Vagina (tissue), 2 donors: ENCODE measurements around the gene SYT2. TPM values are rescaled to one million over a fixed set of nuclear protein-coding genes. Genes with fewer than 3 reads are reported as not detected.

ENCODE experiments used
- DNase-seq, 2 donors: peaks; one replicate each; pipeline ENCODE4 v3.0.0-alpha.2; 2017; ENCODE audit errors: extremely low spot score in 2 of 2
- H3K27ac ChIP-seq: fragments of 200-600 bp; sonication (generic); one replicate; pipeline ENCODE4 v1.5.1; 2019
- H3K27me3 ChIP-seq: fragments of 200-600 bp; sonication (generic); one replicate; pipeline ENCODE4 v1.5.1; 2019
- H3K36me3 ChIP-seq, 2 donors: fragments of 200-600 bp; sonication (generic); one replicate each; pipeline ENCODE4 v1.5.1; 2017 to 2019
- H3K4me1 ChIP-seq: fragments of 200-600 bp; sonication (generic); one replicate; pipeline ENCODE4 v1.5.1; 2019
- H3K4me3 ChIP-seq, 2 donors: fragments of 200-600 bp; sonication (generic); 1 replicate in 1 of 2; 2 replicates in 1 of 2; pipeline ENCODE4 v1.5.1; 2016 to 2019
- H3K9me3 ChIP-seq: fragments of 200-600 bp; sonication (generic); one replicate; pipeline ENCODE4 v1.5.1; 2019
- CTCF ChIP-seq, 3 experiments: fragments of 450-650 bp in 2 of 3; fragments of 200-600 bp in 1 of 3; sonication (generic) in 1 of 3; IDR thresholded peaks; one replicate each; pipeline ENCODE4 v1.5.1; 2017 to 2019; ENCODE audit warnings: antibody characterized with exemption in 3 of 3, mild to moderate bottlenecking in 2 of 3, moderate library complexity in 2 of 3
- POLR2A ChIP-seq, 2 donors: fragments of 450-650 bp; IDR thresholded peaks; one replicate each; pipeline ENCODE4 v1.6.1; 2017; ENCODE audit warnings: antibody characterized with exemption in 2 of 2, mild to moderate bottlenecking in 2 of 2, moderate library complexity in 2 of 2
- POLR2AphosphoS5 ChIP-seq, 2 donors: sonication (generic); formaldehyde crosslinking; IDR thresholded peaks; one replicate each; pipeline ENCODE4 v1.9.0; 2017; ENCODE audit warnings: antibody characterized with exemption in 2 of 2, mild to moderate bottlenecking in 2 of 2, low read depth in 1 of 2; ENCODE audit not compliant: insufficient read depth in 1 of 2
- intact Hi-C: fragments of 100-400 bp; cut with DNase I; formaldehyde crosslinking; loops from one replicate; pipeline ENCODE4 v1.15.1; 2023
- total RNA-seq: library from RNA; depleted of rRNA; stranded (reverse); fragments of >200 nt; gene quantifications from one replicate; pipeline ENCODE4 v1.2.3, GENCODE V29; 2016

SYT2 gene
- total RNA-seq, 1 donor from 2014 or later, result not detected

GRCh38 chr1:202592146-202592545, 118.1 kb downstream of the SYT2 start:
- no peak for DNase-seq
- intact Hi-C loops, result loop anchor here (10.0 kb wide), 2 partner anchors 97 to 227 kb away; no protein-coding TSS in a partner anchor
- TF ChIP-seq POLR2AphosphoS5 (IDR thresholded peaks at IDR 0.05; ENCODE audit: insufficient read depth in 1 of 2, low read depth in 1 of 2), result no peak
- no peak for TF ChIP-seq POLR2A (IDR thresholded peaks at IDR 0.05)
- TF ChIP-seq CTCF (IDR thresholded peaks at IDR 0.05), result no peak
- Histone ChIP-seq H3K27me3 (no peaks in the 10 kb centered on the region), H3K4me3 (no peak overlapping the region), H3K27ac (no peak overlapping the region), H3K36me3 (no peaks in the 10 kb centered on the region), H3K4me1 (peaks cover 40% of the 10 kb centered on the region), H3K9me3 (no peaks in the 10 kb centered on the region)

- no peak for DNase-seq
- H3K36me3 ChIP-seq, result no peaks in the 10 kb centered on the region
- no peak overlapping the region for H3K27ac ChIP-seq
- peaks cover 46% of the 10 kb centered on the region for H3K4me1 ChIP-seq
- no peaks in the 10 kb centered on the region for H3K27me3 ChIP-seq
- no peaks in the 10 kb centered on the region for H3K9me3 ChIP-seq
- intact Hi-C loops, result loop anchor here (10.0 kb wide), 2 partner anchors 97 to 227 kb away; no protein-coding TSS in a partner anchor
- TF ChIP-seq CTCF (IDR thresholded peaks at IDR 0.05) (no peak), POLR2AphosphoS5 (IDR thresholded peaks at IDR 0.05; ENCODE audit: insufficient read depth in 1 of 2, low read depth in 1 of 2) (no peak), POLR2A (IDR thresholded peaks at IDR 0.05) (no peak)
- no peak overlapping the region for H3K4me3 ChIP-seq
Measured at GRCh38 chr1:202591515-202591914, 118.7 kb downstream of the SYT2 start.

- Histone ChIP-seq H3K4me1 (peaks cover 51% of the 10 kb centered on the region), H3K27ac (no peak overlapping the region), H3K4me3 (no peak overlapping the region), H3K9me3 (no peaks in the 10 kb centered on the region), H3K27me3 (no peaks in the 10 kb centered on the region), H3K36me3 (no peaks in the 10 kb centered on the region)
- DNase-seq, result no peak
- no peak for TF ChIP-seq CTCF (IDR thresholded peaks at IDR 0.05)
- TF ChIP-seq POLR2A (IDR thresholded peaks at IDR 0.05), result no peak
- no peak for TF ChIP-seq POLR2AphosphoS5 (IDR thresholded peaks at IDR 0.05; ENCODE audit: insufficient read depth in 1 of 2, low read depth in 1 of 2)
- intact Hi-C loops, result loop anchor here (10.0 kb wide), 2 partner anchors 96 to 226 kb away; no protein-coding TSS in a partner anchor
Measured at GRCh38 chr1:202590975-202591411, 119.3 kb downstream of the SYT2 start.

GRCh38 chr1:202590126-202590525, 120.1 kb downstream of the SYT2 start:
- H3K4me1 ChIP-seq, result peaks cover 55% of the 10 kb centered on the region
- no peaks in the 10 kb centered on the region for H3K27me3 ChIP-seq
- intact Hi-C loops, result loop anchor here (10.0 kb wide), 2 partner anchors 95 to 225 kb away; no protein-coding TSS in a partner anchor
- no peak overlapping the region for H3K4me3 ChIP-seq
- no peak for DNase-seq
- H3K9me3 ChIP-seq, result no peaks in the 10 kb centered on the region
- H3K27ac ChIP-seq, result no peak overlapping the region
- TF ChIP-seq POLR2AphosphoS5 (IDR thresholded peaks at IDR 0.05; ENCODE audit: insufficient read depth in 1 of 2, low read depth in 1 of 2) (no peak), POLR2A (IDR thresholded peaks at IDR 0.05) (no peak), CTCF (IDR thresholded peaks at IDR 0.05) (no peak)
- H3K36me3 ChIP-seq, result no peaks in the 10 kb centered on the region

- Histone ChIP-seq H3K27me3 (no peaks in the 10 kb centered on the region), H3K4me3 (no peak overlapping the region), H3K4me1 (peaks cover 55% of the 10 kb centered on the region), H3K9me3 (no peaks in the 10 kb centered on the region), H3K27ac (peak overlapping the region; percentile 68), H3K36me3 (no peaks in the 10 kb centered on the region)
- intact Hi-C loops, result no loop called here
- TF ChIP-seq POLR2AphosphoS5 (IDR thresholded peaks at IDR 0.05; ENCODE audit: insufficient read depth in 1 of 2, low read depth in 1 of 2) (peak; percentile 81 to 83), POLR2A (IDR thresholded peaks at IDR 0.05) (no peak)
- DNase-seq, result peak in 1 of 2 donors; percentile 96
Measured at GRCh38 chr1:202589190-202589930, 120.9 kb downstream of the SYT2 start.
